ENCODE data around the gene ZNF865.

Gene ZNF865

GRCh38 chr19:55623130-55623529, 17.7 kb downstream of the ZNF865 start:
- TF ChIP-seq CTCF (IDR thresholded peaks at IDR 0.05; ENCODE audit: borderline replicate concordance, control extremely low read depth, extremely low read depth, insufficient read depth, missing control alignments): no peak
- no peak for DNase-seq (ENCODE audit: low spot score)
- in situ Hi-C loops (cut with MboI; ENCODE audit: low sequenced_read_pairs, unreplicated experiment): no loop called here

DNA sequence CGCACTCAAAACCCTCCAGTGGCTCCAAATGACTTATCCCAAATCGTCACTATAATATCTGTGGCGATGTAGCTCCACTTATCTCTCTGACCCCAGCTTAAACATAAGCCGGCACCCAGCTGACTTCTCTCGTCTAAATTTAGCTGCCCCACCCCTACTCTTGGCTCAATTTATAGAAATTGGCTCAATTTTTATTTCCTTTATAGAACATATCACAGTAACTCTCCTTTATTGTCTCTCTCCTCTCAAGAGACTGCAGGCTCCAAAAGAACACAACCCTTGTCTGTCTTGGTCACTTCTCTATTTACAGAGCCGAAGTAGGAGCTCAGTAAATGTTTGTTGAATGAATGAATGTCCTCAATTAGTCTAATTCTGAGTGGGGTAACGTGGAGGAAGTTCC, 18.1 kb downstream of the ZNF865 start:
- in situ Hi-C loops (cut with MboI; ENCODE audit: low sequenced_read_pairs, unreplicated experiment): no loop called here
- no peak for DNase-seq (ENCODE audit: low spot score)
- TF ChIP-seq CTCF (IDR thresholded peaks at IDR 0.05; ENCODE audit: borderline replicate concordance, control extremely low read depth, extremely low read depth, insufficient read depth, missing control alignments): no peak

- in situ Hi-C loops (cut with MboI; ENCODE audit: low sequenced_read_pairs, unreplicated experiment): loop anchor here (5.0 kb wide), 1 partner anchor 107 kb away; no protein-coding TSS in a partner anchor
- TF ChIP-seq CTCF (IDR thresholded peaks at IDR 0.05; ENCODE audit: borderline replicate concordance, control extremely low read depth, extremely low read depth, insufficient read depth, missing control alignments): no peak
- peak; percentile 95 for DNase-seq (ENCODE audit: low spot score)
Measured at GRCh38 chr19:55624109-55625003, 18.9 kb downstream of the ZNF865 start, which contains the start of gene ZNF784. Gene ZNF784, minus strand, starts transcription at chr19:55624566. Its CDS starts 5 bp downstream, at chr19:55624561.

DNA sequence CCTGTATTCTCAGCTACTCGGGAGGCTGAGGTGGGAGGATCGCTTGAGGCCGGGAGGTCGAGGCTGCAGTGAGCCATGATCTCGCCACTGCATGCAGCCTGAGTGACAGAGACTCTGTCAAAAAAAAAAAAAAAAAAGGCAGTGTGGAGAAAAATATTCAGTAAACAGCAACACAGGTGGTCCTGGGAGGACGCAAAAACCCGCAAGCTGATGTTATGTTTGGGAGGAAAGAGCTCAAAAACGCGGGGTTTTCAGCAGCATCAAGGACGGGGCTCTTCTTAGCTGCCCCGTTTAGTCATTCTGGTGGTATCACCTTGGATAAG, 19.5 kb downstream of the ZNF865 start:
- no peak for DNase-seq (ENCODE audit: low spot score)
- in situ Hi-C loops (cut with MboI; ENCODE audit: low sequenced_read_pairs, unreplicated experiment): loop anchor here (5.0 kb wide), 1 partner anchor 108 kb away; no protein-coding TSS in a partner anchor
- no peak for TF ChIP-seq CTCF (IDR thresholded peaks at IDR 0.05; ENCODE audit: borderline replicate concordance, control extremely low read depth, extremely low read depth, insufficient read depth, missing control alignments)

DNA sequence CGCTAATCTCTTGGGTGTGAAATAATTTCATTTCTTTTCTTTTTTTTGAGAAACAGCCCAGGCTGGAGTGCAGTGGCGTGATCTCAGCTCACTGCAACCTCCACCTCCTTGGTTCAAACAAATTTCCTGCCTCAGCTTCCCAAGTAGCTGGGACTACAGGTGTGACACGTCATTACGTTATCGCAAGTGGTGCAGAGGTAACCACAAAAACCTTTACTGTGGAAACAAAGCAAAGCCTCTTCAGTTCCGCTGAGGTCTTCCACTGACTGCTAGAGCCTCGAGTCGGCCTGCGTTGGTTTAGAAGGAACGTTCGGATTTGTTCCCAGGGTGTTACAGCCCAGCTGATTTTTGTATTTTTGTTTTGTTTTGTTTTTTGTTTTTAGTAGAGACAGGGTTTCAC, 20.9 kb downstream of the ZNF865 start:
- in situ Hi-C loops (cut with MboI; ENCODE audit: low sequenced_read_pairs, unreplicated experiment): loop anchor here (5.0 kb wide), 1 partner anchor 109 kb away; no protein-coding TSS in a partner anchor
- TF ChIP-seq CTCF (IDR thresholded peaks at IDR 0.05; ENCODE audit: borderline replicate concordance, control extremely low read depth, extremely low read depth, insufficient read depth, missing control alignments): no peak
- no peak for DNase-seq (ENCODE audit: low spot score)

GRCh38 chr19:55632463-55632834, 27.0 kb downstream of the ZNF865 start:
- TF ChIP-seq CTCF (IDR thresholded peaks at IDR 0.05; ENCODE audit: borderline replicate concordance, control extremely low read depth, extremely low read depth, insufficient read depth, missing control alignments): peak; percentile 73
- in situ Hi-C loops (cut with MboI; ENCODE audit: low sequenced_read_pairs, unreplicated experiment): no loop called here
- DNase-seq (ENCODE audit: low spot score): peak; percentile 71
